Activated naive CD4-positive, alpha-beta T cell treated with anti-CD3 and anti-CD28 coated beads, Interleukin-2, amount 50 U/mL, for 16 hours (primary cell): ENCODE results near the gene KCND3.

ENCODE experiments used
- DNase-seq: peaks from one replicate; pipeline ENCODE4 v3.0.0-alpha.2; 2020

KCND3 gene

DNA sequence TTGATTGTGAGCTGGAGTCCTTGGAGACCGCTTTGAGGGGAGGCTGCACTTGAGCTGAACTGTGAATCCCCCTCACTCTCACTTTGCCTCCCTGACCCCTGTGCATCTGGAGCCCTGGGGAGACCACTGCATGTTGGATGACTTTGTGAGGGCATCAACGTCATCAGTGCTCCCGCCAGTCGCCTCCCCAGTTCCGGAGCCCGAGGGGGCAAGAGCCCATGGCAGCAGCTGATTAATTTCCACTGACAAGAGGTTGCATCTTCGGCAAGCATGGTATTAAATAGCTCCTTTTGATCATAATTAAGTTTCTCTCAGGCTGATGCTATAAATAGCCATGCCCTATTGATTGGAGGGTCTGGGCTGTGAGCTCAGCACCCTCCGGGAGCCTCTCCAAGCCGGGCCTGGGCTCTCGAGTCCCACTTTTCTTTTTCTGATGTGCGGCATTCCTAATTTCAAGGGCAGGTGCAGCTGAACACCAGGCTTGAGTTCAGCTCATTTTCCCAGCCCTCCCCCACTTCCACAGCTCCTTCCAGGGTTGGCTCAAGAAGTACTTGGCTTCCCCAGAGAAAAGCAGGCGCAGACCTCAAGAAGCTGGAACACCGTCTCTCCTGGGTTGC lies 33.2 kb downstream of the KCND3 start:
- no peak for DNase-seq

DNA sequence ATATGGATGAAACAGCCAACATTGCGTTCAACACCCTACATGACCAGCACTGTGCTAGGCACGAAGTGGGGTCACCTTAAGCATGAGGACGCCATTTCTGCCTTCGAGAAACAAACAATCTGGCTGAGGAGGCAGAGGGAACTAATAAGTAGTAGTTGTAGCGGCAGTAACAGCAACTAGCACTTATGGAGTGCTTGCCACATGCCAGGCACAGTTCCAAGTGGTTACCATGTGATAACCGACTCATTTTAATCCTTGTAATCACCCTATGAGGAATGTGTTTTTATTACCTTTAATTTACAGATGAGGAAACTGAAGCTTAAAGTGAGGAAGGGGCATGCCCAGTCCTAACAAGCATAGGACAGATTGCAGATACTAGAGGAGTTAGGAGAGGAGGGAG lies 33.7 kb downstream of the KCND3 start:
- DNase-seq: no peak

DNA sequence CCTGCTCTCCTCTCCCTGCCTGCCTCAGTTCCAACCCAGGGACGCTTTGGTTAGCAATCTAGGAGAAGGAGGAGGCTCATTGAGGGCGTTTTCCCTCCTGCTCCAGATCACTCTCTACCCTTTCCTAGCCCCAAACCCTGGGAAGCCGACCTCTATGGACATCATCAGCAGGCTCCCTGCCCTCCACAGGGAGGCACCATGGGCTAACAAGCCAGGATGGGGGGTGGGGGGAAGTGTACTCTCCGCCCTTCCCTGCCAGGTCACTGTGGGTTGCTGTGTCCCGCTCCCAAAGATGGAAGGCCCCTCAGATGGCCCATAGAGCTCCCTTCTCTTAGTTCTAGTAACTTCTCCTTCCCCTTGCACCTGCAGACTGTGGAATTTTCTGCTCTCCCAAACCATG lies 35.7 kb downstream of the KCND3 start:
- no peak for DNase-seq

DNA sequence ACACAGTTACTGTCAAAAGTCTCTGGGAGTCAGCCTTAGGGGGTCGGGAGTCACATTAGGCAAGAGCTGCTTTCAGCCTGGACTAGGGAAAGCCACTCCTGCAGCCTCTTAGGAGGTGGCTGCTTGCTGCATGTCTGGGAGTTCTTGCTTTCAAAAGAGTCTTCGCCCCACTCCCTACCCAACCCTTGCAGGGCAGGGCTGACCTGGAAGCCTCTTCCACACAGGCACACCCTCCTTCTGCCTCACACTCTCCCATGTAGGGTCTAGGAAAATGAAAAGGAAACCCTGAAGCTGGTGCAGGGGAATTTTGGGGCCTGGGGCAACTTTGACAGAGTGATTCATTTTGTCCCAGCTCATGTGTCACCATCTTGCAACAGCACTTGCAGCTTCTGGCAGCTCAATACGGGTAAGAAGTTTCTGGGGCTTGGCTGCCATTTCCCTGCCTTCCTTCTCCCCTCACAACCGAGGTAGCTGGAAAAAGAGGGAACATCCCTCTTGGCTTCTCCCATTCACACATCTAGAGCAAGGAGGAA lies 37.3 kb downstream of the KCND3 start:
- DNase-seq: no peak

DNA sequence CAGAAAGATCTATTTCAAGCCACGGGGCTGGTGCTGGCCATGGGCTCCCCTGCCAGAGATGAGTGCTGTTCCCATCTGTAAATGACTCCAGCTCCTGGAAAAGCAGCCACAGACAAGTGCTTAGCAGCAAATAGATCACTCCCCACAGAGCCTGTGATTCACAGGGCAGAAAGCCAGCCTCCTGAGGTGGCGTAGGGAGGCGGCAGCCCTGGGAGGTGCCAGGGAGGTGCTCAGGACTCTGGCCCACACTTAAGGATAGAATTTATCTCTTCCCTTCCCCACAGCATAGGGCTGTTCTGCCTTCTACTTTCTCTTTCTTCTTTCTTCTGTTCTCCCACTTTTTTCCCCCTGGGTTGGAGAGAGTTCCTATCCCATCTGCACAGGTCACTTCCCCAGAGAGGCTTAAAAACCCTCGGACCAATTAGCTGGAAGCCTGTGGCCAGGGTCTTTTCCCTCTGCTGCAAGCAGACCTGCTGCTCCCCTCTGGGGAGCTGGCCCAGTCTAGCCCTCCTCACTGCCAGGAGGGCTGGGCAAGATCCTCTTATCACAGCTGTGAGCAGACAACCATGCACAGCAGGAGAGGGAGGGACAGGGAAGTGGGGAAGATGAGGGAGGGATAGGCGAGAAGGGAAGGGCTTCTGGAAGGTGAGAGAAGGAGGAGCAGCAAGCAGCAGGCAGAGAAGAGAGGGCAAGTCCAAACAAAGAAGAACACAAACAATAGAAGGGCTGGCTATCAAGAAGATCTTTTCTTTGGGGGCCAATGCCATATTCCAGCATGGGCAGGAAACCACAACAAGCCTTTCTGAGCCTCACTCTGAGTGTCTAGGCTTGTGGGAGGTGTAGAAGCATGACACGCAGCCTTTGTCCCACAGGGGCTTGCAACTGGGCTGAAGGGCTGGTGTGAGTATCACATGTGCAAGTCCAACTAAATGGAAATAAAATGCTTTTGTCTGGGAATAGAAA lies 41.0 kb downstream of the KCND3 start:
- DNase-seq: no peak

DNA sequence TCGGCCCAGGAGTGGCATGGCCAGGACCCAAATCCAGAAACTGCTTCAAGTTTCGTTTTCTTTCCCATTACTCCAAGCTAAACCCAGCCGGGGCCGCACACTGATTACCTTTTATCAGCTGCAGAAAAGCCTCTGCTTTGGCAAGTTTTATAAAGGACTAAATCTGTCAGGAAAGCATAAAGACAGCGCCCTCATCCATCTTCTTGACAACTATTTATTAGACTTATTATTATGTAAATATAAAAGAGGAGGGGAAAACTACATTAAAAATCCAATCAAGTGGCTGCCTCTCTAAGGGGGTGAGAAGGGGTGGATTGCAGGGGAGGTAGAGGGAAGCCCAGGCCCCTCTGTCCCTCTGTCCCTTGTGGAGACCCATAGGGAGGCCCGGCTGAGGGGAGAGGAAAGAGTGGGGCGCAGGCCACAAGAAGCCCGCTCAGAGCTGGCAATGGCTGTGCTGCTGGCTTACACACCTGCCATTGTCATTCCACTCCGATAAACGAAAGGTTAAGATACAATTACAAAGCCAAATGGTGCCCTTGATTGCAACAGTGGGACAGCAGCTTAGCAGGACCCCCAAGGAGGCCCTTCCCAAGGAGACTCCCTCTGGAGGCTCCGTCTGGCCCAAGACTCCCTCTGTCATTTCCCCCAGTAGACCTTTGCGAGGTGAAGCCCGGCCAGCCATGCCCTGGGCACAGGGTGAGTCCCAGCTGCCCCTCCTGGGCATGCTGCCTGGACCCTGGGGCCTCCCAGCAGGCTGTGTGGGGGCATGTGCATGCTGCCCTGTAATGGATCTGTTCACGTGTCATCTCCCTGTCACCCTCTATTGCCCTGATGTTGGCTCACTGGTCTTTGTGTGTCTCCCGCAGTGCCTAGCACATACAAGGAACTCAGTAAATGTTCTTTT lies 45.4 kb downstream of the KCND3 start:
- DNase-seq: no peak

DNA sequence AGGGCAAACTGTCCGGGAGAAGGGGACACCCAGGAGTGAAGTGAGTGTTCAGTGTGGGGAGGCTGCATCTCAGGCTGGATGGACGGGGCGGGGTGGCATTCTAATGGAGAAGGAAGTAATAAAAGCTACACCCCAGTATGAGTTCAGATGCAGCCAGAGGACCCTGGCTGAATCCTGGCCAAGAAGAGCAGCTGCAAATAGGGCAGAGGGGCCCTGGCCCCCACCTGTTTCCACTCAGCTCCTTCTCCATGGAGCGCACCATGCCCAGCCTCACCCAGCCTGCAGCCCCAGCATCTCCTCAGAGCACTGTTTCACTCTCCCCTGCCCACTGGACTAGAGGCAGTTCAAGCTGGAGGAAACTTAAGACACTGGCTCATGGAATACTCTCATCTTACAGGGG lies 46.4 kb downstream of the KCND3 start:
- DNase-seq: no peak

DNA sequence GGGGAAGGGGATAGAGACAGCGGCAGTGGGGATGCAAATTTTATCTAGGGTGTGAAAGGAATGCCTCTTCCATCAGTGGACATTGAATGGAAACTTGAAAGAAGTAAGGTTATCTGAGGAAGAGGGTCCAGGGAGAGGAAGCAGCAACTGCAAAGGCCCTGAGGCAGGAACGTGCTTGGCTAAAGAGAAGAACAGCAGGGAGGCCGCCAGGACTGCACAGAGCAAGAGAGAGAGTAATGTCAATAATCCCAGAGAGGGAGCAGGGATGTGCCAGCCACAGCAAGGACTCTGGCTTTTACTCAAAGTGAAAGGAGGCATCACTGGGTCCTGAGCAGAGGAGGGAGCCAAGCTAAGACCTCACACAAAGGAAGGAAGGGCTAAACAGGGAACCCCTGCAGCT lies 50.9 kb downstream of the KCND3 start:
- DNase-seq: no peak

DNA sequence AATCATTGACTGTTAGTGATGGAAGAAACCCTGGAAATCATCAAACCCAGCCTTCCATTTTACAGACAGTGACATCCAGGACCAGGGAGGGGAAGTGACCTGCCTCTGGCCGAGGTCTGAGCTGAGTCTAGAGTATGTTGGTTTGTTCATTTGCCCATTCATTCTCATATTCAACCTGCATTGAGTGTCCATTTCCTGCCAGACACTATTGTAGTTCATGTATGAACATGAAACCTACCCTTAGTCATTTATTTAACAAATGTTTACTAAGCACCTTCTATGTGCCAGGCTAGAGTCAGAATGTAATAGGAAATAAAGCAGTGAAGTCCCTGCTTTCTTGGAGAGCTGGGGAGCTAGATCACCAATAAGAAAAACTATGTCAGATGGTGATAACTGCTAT lies 51.3 kb downstream of the KCND3 start:
- no peak for DNase-seq

DNA sequence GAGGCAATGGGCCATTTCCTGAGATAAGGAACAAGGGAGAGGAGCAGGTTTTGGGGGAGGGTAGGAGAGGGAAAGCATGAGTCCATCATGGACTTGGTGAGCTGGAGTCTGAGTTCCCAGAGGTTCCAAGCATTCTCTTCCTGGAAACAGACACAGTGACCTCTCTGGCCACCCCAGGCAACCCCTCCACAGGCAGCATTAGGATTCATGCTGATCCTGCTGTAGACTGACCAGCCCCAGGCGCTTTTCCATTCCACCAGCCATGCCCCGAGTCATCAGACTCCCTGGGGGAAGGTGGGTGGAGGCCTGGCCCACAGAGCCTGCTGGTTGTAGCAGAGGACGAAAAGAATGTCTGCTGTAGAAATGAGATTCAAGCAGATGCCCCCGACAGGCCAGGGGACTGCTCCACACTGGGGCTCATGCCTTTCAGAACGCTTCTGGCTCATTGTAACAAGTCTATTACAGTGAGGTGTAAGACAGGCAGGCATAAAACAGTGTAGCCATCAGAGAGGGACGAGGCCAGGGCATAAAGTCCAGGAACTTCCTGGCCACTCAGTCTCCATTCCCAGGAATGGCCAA lies 52.2 kb downstream of the KCND3 start:
- no peak for DNase-seq

DNA sequence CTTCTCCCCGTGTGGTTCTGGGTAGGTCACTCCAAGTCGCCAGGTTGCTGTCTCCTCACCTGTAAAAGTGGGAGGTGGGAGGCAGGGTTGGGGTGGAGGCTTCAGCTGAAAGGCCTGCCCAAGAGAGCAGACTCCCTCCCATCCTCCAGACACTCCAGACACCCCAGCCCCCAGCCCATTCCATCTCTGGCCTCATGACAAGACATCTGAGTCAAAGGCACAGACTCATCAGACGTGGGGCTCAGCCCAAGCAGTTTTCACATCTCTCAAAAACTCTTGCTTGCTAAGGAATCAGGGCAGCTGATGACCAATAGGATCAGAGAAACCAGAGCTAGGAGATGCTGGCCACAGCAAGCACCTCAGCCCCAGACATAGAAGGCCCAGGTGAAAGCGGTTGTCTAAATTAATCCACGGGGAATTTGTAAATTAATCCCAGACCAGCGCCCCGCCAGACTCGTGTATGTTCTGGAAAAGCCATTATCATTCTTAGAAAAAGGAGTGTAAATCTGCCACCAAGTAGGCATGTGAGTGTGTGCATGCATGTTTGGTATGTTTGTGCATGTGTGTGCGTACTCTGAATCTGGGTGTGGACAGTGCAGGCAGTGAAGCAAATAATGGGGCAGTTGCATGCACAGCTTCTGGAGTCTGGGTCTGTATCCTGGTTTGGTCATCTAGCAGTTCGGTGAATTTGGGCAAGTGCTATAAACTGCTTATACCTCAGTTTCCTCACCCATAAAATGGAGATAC lies 55.2 kb downstream of the KCND3 start:
- DNase-seq: no peak

DNA sequence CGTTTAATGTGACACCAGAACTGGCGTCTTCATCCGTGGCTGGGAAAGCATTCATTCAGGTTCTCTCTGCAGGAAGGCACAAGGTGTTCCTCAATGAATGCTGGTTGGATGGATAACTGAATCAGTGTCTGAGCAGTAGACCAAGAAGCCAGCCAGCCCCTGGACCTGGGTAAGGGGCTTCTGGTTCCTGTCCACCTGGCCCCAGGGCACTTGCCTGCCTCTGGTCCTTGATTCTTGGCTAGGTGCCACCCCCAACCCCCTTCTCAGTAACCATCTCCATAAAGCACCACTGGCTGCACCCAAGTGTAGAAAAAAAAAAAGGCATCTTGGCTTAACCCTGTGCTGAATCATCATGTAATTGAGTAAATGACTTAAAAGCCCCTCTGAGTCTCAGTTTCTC lies 59.1 kb downstream of the KCND3 start:
- no peak for DNase-seq

DNA sequence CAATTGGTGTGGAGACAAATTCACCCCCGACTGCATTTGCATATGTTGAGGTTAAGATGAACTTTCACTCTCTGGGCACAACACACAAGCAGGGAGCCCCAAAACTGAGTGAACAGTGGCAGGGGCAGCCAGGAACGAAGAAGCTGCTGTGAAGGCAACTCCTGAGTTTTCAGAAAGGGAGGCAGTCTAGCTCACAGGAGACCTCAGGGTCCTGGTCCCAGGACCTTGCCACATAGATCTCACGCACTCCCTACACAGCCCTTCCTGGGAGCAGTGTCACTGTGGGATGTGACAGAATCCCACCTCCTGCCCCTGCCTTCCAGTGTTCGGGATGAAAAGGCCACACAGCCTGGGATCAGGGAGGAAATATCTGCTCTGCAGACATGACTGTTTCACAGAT lies 60.9 kb downstream of the KCND3 start:
- no peak for DNase-seq

DNA sequence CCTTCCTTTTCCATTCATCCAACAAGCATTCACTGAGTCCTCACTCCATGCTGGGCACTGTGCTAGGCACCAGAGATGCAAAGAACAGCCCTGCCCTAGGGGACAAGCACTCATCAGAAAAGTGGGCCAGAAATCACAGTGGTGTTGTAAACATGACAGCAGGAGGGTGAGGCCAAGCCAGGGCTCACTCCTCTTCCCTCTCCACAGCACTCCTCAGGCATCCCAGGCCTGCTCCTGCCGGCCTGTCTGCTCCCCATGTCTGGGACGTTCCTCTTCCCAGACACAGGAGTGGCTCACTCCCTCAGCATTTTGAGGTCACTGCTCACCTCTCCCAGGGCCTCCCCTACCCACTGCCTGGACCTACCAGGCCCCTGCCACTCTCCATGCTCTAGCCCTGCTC lies 61.8 kb downstream of the KCND3 start:
- no peak for DNase-seq

DNA sequence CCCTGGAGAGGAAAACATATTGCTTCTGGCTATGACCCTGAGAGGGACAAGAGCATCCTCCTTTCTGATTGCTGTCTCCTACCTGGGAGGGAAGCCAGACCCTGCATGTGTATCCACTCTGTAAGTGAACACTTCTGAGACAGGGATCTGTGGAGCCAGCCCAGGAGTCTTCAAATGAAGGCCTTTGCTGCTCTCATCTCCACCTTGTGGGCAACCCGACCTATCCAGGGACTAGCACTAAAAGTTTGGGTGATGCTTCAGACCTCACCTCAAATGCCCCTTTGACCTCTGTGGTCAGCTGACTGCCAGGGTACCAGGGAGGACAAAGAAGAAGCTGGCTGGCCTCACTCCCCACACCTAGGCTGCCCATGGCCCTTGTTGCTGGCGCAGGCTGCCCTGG lies 64.7 kb downstream of the KCND3 start:
- no peak for DNase-seq

DNA sequence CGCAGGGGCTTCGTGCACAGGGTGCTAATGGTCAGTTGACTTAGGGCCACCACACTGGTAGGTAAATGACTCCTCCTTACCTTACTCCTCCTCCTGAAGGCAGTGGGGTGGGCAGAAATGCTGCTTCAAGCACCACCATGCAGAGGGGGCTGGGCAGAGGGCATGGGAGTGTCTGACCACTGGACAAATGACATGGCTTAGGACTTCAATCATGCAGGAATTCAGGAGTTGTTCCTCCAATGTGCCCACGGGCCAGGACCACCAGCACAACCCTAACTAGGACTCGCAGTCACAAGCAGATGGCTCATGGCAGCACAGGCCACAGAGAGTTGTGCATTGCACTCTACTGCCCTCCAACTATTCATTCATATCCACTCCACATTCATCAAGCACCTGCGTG lies 65.7 kb downstream of the KCND3 start:
- no peak for DNase-seq

DNA sequence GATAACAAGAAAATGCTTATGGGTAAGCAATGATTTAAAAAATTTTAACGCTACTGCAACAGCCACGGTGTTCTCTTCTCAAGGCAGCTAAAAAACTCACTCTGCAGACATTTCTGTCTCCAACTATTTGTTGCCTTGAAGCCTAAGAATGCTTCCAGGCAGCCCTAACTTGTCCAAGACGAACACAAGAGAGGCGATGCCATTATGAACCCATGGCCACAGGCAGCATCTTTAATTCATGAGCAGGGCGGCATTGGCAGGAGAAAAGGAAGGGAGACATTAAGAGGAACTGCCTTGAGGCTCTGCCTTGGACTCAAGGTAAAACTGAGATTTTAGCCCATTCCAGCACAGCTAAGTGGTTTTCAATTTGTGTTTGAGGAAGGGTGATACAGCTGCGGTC lies 67.5 kb downstream of the KCND3 start:
- no peak for DNase-seq

DNA sequence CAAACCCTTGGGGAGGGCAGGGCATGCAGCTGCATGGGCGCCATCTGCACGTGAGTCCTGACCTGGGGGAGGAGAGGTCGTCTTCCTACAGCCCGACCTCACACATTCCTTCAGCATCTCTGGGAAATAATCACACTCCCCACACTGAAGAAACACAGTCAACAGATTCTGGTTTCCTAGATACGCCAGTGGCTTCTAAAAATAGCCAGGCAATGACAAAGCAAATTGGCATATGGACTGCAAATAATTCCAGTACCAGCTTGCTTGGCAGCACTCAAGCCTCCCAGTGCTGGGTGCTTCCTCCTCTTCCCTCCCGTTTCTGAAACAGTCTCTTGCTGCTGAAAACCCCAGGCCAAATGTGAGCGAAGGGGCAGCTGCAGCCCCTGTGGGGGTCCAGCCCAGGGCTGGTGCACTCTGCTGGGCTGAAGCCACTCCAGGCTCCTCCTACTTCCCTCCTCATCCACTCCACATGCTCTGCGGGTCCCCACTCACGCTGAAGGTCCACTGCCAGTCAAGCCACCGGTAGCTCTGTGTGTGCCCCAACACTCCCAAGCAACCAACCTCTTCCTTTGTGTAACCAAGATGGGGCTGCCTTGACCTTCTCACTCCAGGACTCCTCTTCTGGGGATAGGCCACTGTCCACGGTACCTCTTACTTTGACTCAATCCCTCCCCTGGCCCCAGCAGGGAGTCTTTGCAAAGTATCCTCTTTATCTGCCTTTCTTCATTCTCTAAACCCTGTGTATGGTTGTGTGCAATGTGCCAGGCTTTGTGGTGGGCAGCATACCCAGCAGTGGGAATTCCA lies 69.0 kb downstream of the KCND3 start:
- DNase-seq: no peak

DNA sequence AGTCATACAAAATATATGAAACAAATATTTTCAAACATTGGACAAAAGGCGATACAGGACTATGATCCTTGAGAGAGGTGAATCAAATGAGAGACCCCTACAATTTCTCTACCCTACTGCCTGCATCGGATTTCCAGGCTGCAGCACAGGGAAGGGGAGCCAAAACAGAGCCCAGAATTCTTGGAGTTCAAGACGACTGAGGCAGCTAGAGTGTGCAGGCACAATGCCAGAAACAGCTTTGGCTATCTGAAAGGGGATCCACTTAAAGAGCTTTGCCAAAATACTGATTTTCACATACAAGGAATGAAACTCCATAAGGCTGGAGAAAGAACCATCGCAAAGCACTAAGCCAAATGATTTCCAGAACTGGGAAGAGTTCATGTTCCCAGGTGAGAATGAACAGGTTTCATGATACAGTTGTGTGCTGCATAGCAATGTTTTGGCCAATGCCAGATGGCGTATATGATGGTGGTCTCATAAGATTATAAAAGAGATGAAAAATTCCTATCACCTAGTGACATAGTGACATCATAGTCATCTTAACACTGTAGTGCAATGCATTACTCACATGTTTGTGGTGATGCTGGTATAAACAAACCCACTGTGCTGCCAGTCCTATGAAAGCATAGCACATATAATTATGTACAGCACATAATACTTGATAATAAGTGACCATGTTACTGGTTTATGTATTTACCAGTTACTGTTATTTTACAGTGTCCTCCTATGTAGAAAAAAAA lies 77.5 kb downstream of the KCND3 start:
- DNase-seq: no peak

DNA sequence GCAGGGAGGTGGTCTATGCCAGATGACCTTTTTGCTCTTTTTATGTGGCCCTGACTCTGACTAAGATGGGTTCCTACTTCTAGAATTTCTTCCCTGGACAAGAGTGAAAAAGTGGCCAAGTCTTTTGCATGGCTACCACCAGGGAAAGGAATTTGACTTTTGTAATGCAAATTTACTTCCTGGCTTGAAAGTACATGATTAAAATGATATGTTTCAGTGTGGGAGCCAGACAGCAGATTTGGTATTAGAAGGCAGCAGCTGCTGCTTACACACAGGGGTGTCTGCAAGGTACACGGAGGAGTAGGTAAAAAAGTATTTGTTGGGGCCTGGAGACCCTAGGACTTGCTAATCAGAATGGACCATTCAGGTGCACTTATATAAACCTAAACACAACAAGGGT lies 78.4 kb downstream of the KCND3 start:
- no peak for DNase-seq

DNA sequence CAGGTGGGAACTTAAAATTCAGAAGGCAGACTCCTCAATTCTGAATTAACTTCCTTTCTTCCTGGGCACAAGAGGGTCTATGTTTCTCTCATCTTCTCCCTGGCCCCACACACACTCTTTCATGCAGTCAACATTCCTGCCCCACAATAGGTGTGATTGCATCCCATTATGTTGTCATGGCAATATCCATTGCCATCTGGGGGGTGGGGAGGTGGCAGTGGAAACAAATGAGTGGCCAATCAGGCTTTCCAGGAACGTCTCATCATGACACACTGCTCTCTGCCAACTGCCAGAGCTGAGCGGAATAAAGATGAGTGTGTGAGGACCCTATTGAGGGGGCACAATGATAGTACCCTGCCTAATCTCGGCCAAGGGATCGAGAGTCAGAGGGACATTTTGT lies 80.4 kb downstream of the KCND3 start:
- DNase-seq: no peak
